Panc1 (cell line): ENCODE data around the gene B4GALT3. TPM values are rescaled to one million over a fixed set of nuclear protein-coding genes. Genes with fewer than 3 reads are reported as not detected.

Experiments used
- ATAC-seq: fragments of 200-7000 bp; cut with Tn5 transposase; 2 replicates; pipeline ENCODE4 v1.9.1; 2020; ENCODE audit warnings: mild to moderate bottlenecking, moderate library complexity
- BruUV-seq: library from RNA; stranded (reverse); fragments of 400-500 nt; replicated peaks from 2 replicates; lab custom pipeline; 2021; lab: Mats Ljungman, UMichigan
- CTCF ChIA-PET: fragments of 300-600 bp; sonication (Branson Sonifier 250); formaldehyde crosslinking; loops from one replicate; lab custom pipeline; 2022; ENCODE audit warnings: antibody characterized with exemption; lab: Charles Lee
- POLR2A ChIA-PET: fragments of 300-600 bp; sonication (Branson Sonifier 250); formaldehyde crosslinking; loops from one replicate; lab custom pipeline; 2022; ENCODE audit warnings: antibody characterized with exemption; lab: Charles Lee
- DNase-seq: peaks from one replicate; pipeline ENCODE4 v3.0.0-alpha.2; 2010; ENCODE audit warnings: low read depth, low spot score
- H3K27ac ChIP-seq: 2 replicates; pipeline ENCODE4 v1.5.1; 2011; ENCODE audit warnings: mild to moderate bottlenecking, low read length, inconsistent platforms
- H3K27me3 ChIP-seq: fragments of 200-500 bp; sonication (Bioruptor generic); 2 replicates; pipeline ENCODE4 v1.6.0; 2014; ENCODE audit warnings: low read length, inconsistent platforms; ENCODE audit not compliant: control insufficient read depth, insufficient read depth
- H3K36me3 ChIP-seq: fragments of 200-500 bp; sonication (Bioruptor generic); 2 replicates; pipeline ENCODE4 v1.5.1; 2014; ENCODE audit warnings: inconsistent platforms, mild to moderate bottlenecking, low read length, moderate library complexity; ENCODE audit not compliant: control insufficient read depth, insufficient read depth
- H3K4me1 ChIP-seq: 2 replicates; pipeline ENCODE4 v1.5.1; 2011; ENCODE audit warnings: inconsistent platforms, mild to moderate bottlenecking, low read length, moderate library complexity; ENCODE audit not compliant: control insufficient read depth, insufficient read depth
- H3K4me3 ChIP-seq, 2 experiments: 2 replicates each; pipeline ENCODE4 v1.5.1; 2011 to 2012; ENCODE audit warnings: low read depth in 2 of 2, low read length in 2 of 2, mild to moderate bottlenecking in 2 of 2, inconsistent platforms in 1 of 2, moderate library complexity in 1 of 2
- H3K9me3 ChIP-seq: fragments of 200-500 bp; sonication (Bioruptor generic); 2 replicates; pipeline ENCODE4 v1.5.1; 2014; ENCODE audit warnings: low read depth, mild to moderate bottlenecking, inconsistent platforms, low read length, moderate library complexity; ENCODE audit not compliant: control insufficient read depth, insufficient read depth
- POLR2AphosphoS5 ChIP-seq: IDR thresholded peaks from 2 replicates; pipeline ENCODE4 v1.6.1; 2012; ENCODE audit warnings: mild to moderate bottlenecking, low read depth, low read length, moderate library complexity
- REST ChIP-seq, 2 experiments: IDR thresholded peaks; 2 replicates each; pipeline ENCODE4 v1.6.1; 2011 to 2012; ENCODE audit warnings: low read depth in 2 of 2, control low read depth in 1 of 2, low read length in 1 of 2, mild to moderate bottlenecking in 1 of 2, moderate library complexity in 1 of 2; ENCODE audit not compliant: insufficient read depth in 1 of 2
- SIN3A ChIP-seq: IDR thresholded peaks from 2 replicates; pipeline ENCODE4 v1.6.1; 2012; ENCODE audit warnings: low read depth, mild to moderate bottlenecking, low read length, moderate library complexity, borderline replicate concordance; ENCODE audit not compliant: insufficient read depth
- TCF7L2 ChIP-seq: IDR thresholded peaks from 2 replicates; pipeline ENCODE4 v1.6.1; 2011; ENCODE audit warnings: mild to moderate bottlenecking, low read depth, low read length, inconsistent platforms
- in situ Hi-C: cut with HindIII; loops from 2 replicates; pipeline ENCODE4 v1.10.0; 2016; ENCODE audit warnings: low sequenced_read_pairs, low pct_unique_long_range_greater_than_20kb
- intact Hi-C: fragments of 100-400 bp; cut with micrococcal nuclease; formaldehyde crosslinking; loops from one replicate; pipeline ENCODE4 v1.10.0; 2022; ENCODE audit not compliant: unreplicated experiment
- total RNA-seq: library from RNA; stranded (reverse); gene quantifications from one replicate; pipeline ENCODE4 v1.2.1, GENCODE V29; 2021; ENCODE audit not compliant: unreplicated experiment
- TF ChIP-seq, protein P1 (sequence below): fragments of 450-650 bp; IDR thresholded peaks from 2 replicates; pipeline ENCODE4 v1.5.1; 2017; ENCODE audit warnings: mild to moderate bottlenecking

The B4GALT3 gene
- total RNA-seq, 1 experiment from 2014 or later = 28.6 TPM

- in situ Hi-C loops = no loop called here
- no TSS peak for BruUV-seq
- TF ChIP-seq TCF7L2 (no peak), REST (IDR thresholded peaks at IDR 0.05; ENCODE audit: insufficient read depth in 1 of 2, low read depth in 2 of 2, low read length in 1 of 2) (no peak), SIN3A (no peak), POLR2AphosphoS5 (no peak)
- TF ChIP-seq, protein P1, sequence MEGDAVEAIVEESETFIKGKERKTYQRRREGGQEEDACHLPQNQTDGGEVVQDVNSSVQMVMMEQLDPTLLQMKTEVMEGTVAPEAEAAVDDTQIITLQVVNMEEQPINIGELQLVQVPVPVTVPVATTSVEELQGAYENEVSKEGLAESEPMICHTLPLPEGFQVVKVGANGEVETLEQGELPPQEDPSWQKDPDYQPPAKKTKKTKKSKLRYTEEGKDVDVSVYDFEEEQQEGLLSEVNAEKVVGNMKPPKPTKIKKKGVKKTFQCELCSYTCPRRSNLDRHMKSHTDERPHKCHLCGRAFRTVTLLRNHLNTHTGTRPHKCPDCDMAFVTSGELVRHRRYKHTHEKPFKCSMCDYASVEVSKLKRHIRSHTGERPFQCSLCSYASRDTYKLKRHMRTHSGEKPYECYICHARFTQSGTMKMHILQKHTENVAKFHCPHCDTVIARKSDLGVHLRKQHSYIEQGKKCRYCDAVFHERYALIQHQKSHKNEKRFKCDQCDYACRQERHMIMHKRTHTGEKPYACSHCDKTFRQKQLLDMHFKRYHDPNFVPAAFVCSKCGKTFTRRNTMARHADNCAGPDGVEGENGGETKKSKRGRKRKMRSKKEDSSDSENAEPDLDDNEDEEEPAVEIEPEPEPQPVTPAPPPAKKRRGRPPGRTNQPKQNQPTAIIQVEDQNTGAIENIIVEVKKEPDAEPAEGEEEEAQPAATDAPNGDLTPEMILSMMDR = no peak
- H3K4me3 ChIP-seq = no peak overlapping the region
- intact Hi-C loops = no loop called here
- ChIA-PET POLR2A (no interaction called here), CTCF (interaction anchor here (0.7 kb wide), 1 partner anchor 97 kb away, joined by 3 read pairs; no protein-coding TSS in a partner anchor)
- peaks cover 6% of the 10 kb centered on the region for H3K4me1 ChIP-seq
- H3K27ac ChIP-seq = no peak overlapping the region
- H3K9me3 ChIP-seq = no peaks in the 10 kb centered on the region
- DNase-seq (no peak), ATAC-seq (no peak)
- no peaks in the 10 kb centered on the region for H3K36me3 ChIP-seq
- H3K27me3 ChIP-seq = no peaks in the 10 kb centered on the region
Measured at GRCh38 chr1:161182214-161182613, 4.9 kb upstream of the B4GALT3 start.

DNA sequence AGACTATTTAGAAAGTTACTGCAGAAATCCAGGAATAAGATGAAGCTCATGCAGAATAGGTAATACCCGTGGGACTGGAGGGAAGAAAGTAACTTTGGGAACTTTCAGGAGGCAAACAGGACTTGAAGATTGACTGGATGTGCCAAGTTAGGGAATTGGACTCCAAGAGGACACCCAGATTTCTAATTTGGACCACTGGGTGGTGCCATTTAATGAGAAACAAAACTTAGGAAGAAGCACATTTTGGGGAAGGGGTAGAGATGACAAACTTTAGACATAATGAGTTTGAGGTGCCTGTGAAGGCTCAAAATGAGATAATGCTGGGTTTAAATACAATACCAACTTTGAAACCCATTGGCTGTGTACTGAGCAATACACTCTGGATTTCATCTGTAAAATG, 3.3 kb upstream of the B4GALT3 start:
- H3K27ac ChIP-seq = no peak overlapping the region
- intact Hi-C loops = no loop called here
- H3K9me3 ChIP-seq = no peaks in the 10 kb centered on the region
- no TSS peak for BruUV-seq
- ChIA-PET CTCF (interaction anchor here (0.6 kb wide), 1 partner anchor 24 kb away, joined by 5 read pairs; no protein-coding TSS in a partner anchor), POLR2A (no interaction called here)
- H3K27me3 ChIP-seq = no peaks in the 10 kb centered on the region
- peaks cover 10% of the 10 kb centered on the region for H3K4me1 ChIP-seq
- DNase-seq = no peak
- H3K36me3 ChIP-seq = peaks cover 3% of the 10 kb centered on the region; the same call in 1 of the 2 replicates
- no peak for ATAC-seq
- no peak for TF ChIP-seq TCF7L2
- no peak for TF ChIP-seq SIN3A
- TF ChIP-seq POLR2AphosphoS5 = no peak
- TF ChIP-seq, protein P1 = no peak; the same call in none of the 2 replicates
- TF ChIP-seq REST (IDR thresholded peaks at IDR 0.05; ENCODE audit: insufficient read depth in 1 of 2, low read depth in 2 of 2, low read length in 1 of 2) = no peak
- H3K4me3 ChIP-seq = no peak overlapping the region
- in situ Hi-C loops = no loop called here
